Mesendoderm (in vitro differentiated cells): ENCODE data around the gene CRYBG2.

ENCODE experiments used
- DNase-seq: peaks from one replicate; pipeline ENCODE4 v3.0.0; 2013
- H2AK5ac ChIP-seq: 2 replicates; pipeline ENCODE4 v1.6.1; 2013; ENCODE audit warnings: low read length, inconsistent platforms
- H2BK120ac ChIP-seq: 2 replicates; pipeline ENCODE4 v1.6.1; 2013; ENCODE audit warnings: low read depth, mild to moderate bottlenecking, low read length, moderate library complexity, mixed read lengths
- H2BK15ac ChIP-seq: replicated peaks from 2 replicates; pipeline ENCODE4 v1.6.1; 2013; ENCODE audit warnings: low read depth, mild to moderate bottlenecking, moderate library complexity
- H2BK5ac ChIP-seq: 2 replicates; pipeline ENCODE4 v1.6.1; 2013; ENCODE audit warnings: low read length, inconsistent platforms
- H3K18ac ChIP-seq: 2 replicates; pipeline ENCODE4 v1.6.1; 2013; ENCODE audit warnings: mild to moderate bottlenecking, low read length, mixed read lengths
- H3K23ac ChIP-seq: one replicate; pipeline ENCODE4 v1.6.1; 2013; ENCODE audit warnings: low read length
- H3K27ac ChIP-seq: 2 replicates; pipeline ENCODE4 v1.5.1; 2013; ENCODE audit warnings: low read depth, mild to moderate bottlenecking, inconsistent platforms, low read length, moderate library complexity
- H3K27me3 ChIP-seq: 2 replicates; pipeline ENCODE4 v1.6.1; 2013; ENCODE audit warnings: low read length, control low read depth, mild to moderate bottlenecking, inconsistent platforms; ENCODE audit not compliant: insufficient read depth, poor library complexity
- H3K36me3 ChIP-seq: 2 replicates; pipeline ENCODE4 v1.6.1; 2013; ENCODE audit warnings: low read length, inconsistent platforms; ENCODE audit not compliant: control insufficient read depth, insufficient read depth
- H3K4ac ChIP-seq: one replicate; pipeline ENCODE4 v1.6.1; 2013; ENCODE audit warnings: low read depth, mild to moderate bottlenecking, low read length, moderate library complexity
- H3K4me1 ChIP-seq: 2 replicates; pipeline ENCODE4 v1.6.1; 2013; ENCODE audit warnings: low read depth, low read length, inconsistent platforms; ENCODE audit not compliant: control insufficient read depth
- H3K4me2 ChIP-seq: 2 replicates; pipeline ENCODE4 v1.6.1; 2013; ENCODE audit warnings: low read length
- H3K4me3 ChIP-seq: 2 replicates; pipeline ENCODE4 v1.5.1; 2013; ENCODE audit warnings: mild to moderate bottlenecking, low read length
- H3K56ac ChIP-seq: one replicate; pipeline ENCODE4 v1.6.1; 2013; ENCODE audit warnings: low read length
- H3K79me1 ChIP-seq: 2 replicates; pipeline ENCODE4 v1.6.1; 2013; ENCODE audit warnings: low read length, inconsistent platforms
- H3K79me2 ChIP-seq: 2 replicates; pipeline ENCODE4 v1.6.1; 2013; ENCODE audit warnings: mild to moderate bottlenecking, low read length; ENCODE audit not compliant: control insufficient read depth, insufficient read depth
- H3K9ac ChIP-seq: 2 replicates; pipeline ENCODE4 v1.6.1; 2013; ENCODE audit warnings: low read length, inconsistent platforms
- H4K5ac ChIP-seq: one replicate; pipeline ENCODE4 v1.6.1; 2013; ENCODE audit warnings: low read length
- H4K8ac ChIP-seq: one replicate; pipeline ENCODE4 v1.6.1; 2013; ENCODE audit warnings: low read depth, mild to moderate bottlenecking, control low read depth, low read length, moderate library complexity
- WGBS: extraction: QIAGEN DNeasy Blood & Tissue Kit; methylation state at CpG from one replicate; pipeline ENCODE4 v1.1.7; 2013; ENCODE audit warnings: low lambda C conversion rate, missing lambda C conversion rate; ENCODE audit not compliant: insufficient coverage; ENCODE audit errors: extremely low coverage; 5-methylcytosine and 5-hydroxymethylcytosine counted together

The CRYBG2 gene

GRCh38 chr1:26276432-26276838, 77.5 kb downstream of the CRYBG2 start:
- H2BK120ac ChIP-seq, result no peak overlapping the region
- no peak overlapping the region for H3K4me3 ChIP-seq
- no peak overlapping the region for H3K4ac ChIP-seq
- no peak overlapping the region for H2BK15ac ChIP-seq
- H3K4me1 ChIP-seq, result peaks cover 8% of the 10 kb centered on the region
- no peak overlapping the region for H2AK5ac ChIP-seq
- no peak overlapping the region for H3K23ac ChIP-seq
- H3K56ac ChIP-seq, result no peak overlapping the region
- H3K18ac ChIP-seq, result no peak overlapping the region
- no peak overlapping the region for H4K8ac ChIP-seq
- peaks cover 23% of the 10 kb centered on the region for H3K36me3 ChIP-seq
- no peak overlapping the region for H3K4me2 ChIP-seq
- H4K5ac ChIP-seq, result no peak overlapping the region
- H2BK5ac ChIP-seq, result no peak overlapping the region
- no peak overlapping the region for H3K27ac ChIP-seq
- no CpG with 5 or more reads among the region's 2 CpGs for WGBS
- H3K79me1 ChIP-seq, result peaks cover 1% of the 10 kb centered on the region
- H3K79me2 ChIP-seq, result no peaks in the 10 kb centered on the region
- H3K9ac ChIP-seq, result no peak overlapping the region
- H3K27me3 ChIP-seq, result no peaks in the 10 kb centered on the region
- no peak for DNase-seq

- Histone ChIP-seq H2AK5ac (no peak overlapping the region), H2BK5ac (no peak overlapping the region), H3K27me3 (no peaks in the 10 kb centered on the region), H3K4me2 (no peak overlapping the region), H3K4me3 (no peak overlapping the region), H4K8ac (no peak overlapping the region), H3K9ac (no peak overlapping the region), H3K79me2 (no peaks in the 10 kb centered on the region), H3K4ac (no peak overlapping the region), H3K36me3 (peaks cover 23% of the 10 kb centered on the region), H2BK120ac (no peak overlapping the region), H3K18ac (no peak overlapping the region), H3K79me1 (peaks cover 1% of the 10 kb centered on the region), H3K4me1 (peaks cover 4% of the 10 kb centered on the region), H3K56ac (peak overlapping the region; percentile 17), H2BK15ac (no peak overlapping the region), H3K23ac (no peak overlapping the region), H3K27ac (no peak overlapping the region), H4K5ac (no peak overlapping the region)
- WGBS, result no CpG with 5 or more reads among the region's 3 CpGs
- peak; percentile 97 for DNase-seq
Observed at GRCh38 chr1:26275580-26276431, 78.1 kb downstream of the CRYBG2 start.

GRCh38 chr1:26274801-26275425, 79.0 kb downstream of the CRYBG2 start:
- Histone ChIP-seq H2BK120ac (no peak overlapping the region), H3K4me2 (no peak overlapping the region), H2BK5ac (no peak overlapping the region), H4K8ac (no peak overlapping the region), H2AK5ac (no peak overlapping the region), H3K36me3 (peaks cover 25% of the 10 kb centered on the region), H3K79me2 (no peaks in the 10 kb centered on the region), H3K9ac (no peak overlapping the region), H4K5ac (no peak overlapping the region), H3K4ac (no peak overlapping the region), H2BK15ac (no peak overlapping the region), H3K27ac (no peak overlapping the region), H3K27me3 (no peaks in the 10 kb centered on the region), H3K23ac (no peak overlapping the region), H3K4me3 (no peak overlapping the region), H3K4me1 (peaks cover 4% of the 10 kb centered on the region), H3K56ac (no peak overlapping the region), H3K79me1 (no peaks in the 10 kb centered on the region), H3K18ac (no peak overlapping the region)
- no peak for DNase-seq
- no CpG with 5 or more reads among the region's 11 CpGs for WGBS
